IPS-18a (cell line): ENCODE measurements around the gene RAB33A.
"Not testable (repeated sequence)": the region's sequence is repeated elsewhere in the genome, so short reads cannot be mapped to it uniquely, and the experiment has no call there.

Experiments used
- H3K27ac ChIP-seq: one replicate; pipeline ENCODE4 v1.5.1; 2013; ENCODE audit warnings: low read length
- H3K27me3 ChIP-seq: one replicate; pipeline ENCODE4 v1.6.1; 2013; ENCODE audit warnings: mild to moderate bottlenecking, low read length; ENCODE audit not compliant: control insufficient read depth, insufficient read depth
- H3K36me3 ChIP-seq: one replicate; pipeline ENCODE4 v1.6.1; 2013; ENCODE audit warnings: low read depth, low read length; ENCODE audit not compliant: control insufficient read depth
- H3K4me1 ChIP-seq: one replicate; pipeline ENCODE4 v1.6.1; 2013; ENCODE audit warnings: low read depth, low read length; ENCODE audit not compliant: control insufficient read depth
- H3K4me3 ChIP-seq: one replicate; pipeline ENCODE4 v1.5.1; 2013; ENCODE audit warnings: low read length
- H3K9ac ChIP-seq: one replicate; pipeline ENCODE4 v1.6.1; 2013; ENCODE audit warnings: mild to moderate bottlenecking, low read length, moderate library complexity
- H3K9me3 ChIP-seq: one replicate; pipeline ENCODE4 v1.6.1; 2013; ENCODE audit warnings: low read depth, low read length; ENCODE audit not compliant: control insufficient read depth

Gene RAB33A

GRCh38 chrX:130196466-130196865 is 24.7 kb downstream of the RAB33A start:
- no peaks in the 10 kb centered on the region for H3K36me3 ChIP-seq
- H3K4me1 ChIP-seq, result no peaks in the 10 kb centered on the region
- no peak overlapping the region for H3K9ac ChIP-seq
- H3K27ac ChIP-seq, result no peak overlapping the region
- H3K9me3 ChIP-seq, result peaks cover 6% of the 10 kb centered on the region
- no peaks in the 10 kb centered on the region for H3K27me3 ChIP-seq
- no peak overlapping the region for H3K4me3 ChIP-seq

DNA sequence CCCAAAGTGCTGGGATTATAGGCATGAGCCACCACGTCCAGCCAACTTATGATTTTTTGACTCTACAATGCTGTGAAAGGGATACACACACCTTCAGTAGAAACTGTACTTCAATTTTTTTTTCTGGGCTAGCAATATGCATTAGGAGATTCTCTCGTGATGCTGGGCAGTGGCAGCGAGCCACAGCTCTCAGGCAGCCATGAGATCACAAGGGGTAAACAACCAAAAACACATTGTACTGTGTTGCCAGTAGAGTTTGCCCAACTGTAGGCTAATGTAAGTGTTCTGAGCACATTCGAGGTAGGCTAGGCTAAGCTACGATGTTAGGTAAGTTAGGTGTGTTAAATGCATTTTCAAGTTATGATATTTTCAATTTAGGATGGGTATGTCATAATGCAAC is 25.7 kb downstream of the RAB33A start:
- Histone ChIP-seq H3K9me3 (peaks cover 6% of the 10 kb centered on the region), H3K27me3 (no peaks in the 10 kb centered on the region), H3K4me1 (no peaks in the 10 kb centered on the region), H3K36me3 (no peaks in the 10 kb centered on the region), H3K27ac (no peak overlapping the region), H3K9ac (no peak overlapping the region), H3K4me3 (no peak overlapping the region)

- H3K36me3 ChIP-seq, result peaks cover 20% of the 10 kb centered on the region
- H3K9me3 ChIP-seq, result peaks cover 10% of the 10 kb centered on the region
- H3K9ac ChIP-seq, result no peak overlapping the region
- H3K4me3 ChIP-seq, result no peak overlapping the region
- no peak overlapping the region for H3K27ac ChIP-seq
- no peaks in the 10 kb centered on the region for H3K4me1 ChIP-seq
- H3K27me3 ChIP-seq, result no peaks in the 10 kb centered on the region
Observed at GRCh38 chrX:130204647-130205046, 32.9 kb downstream of the RAB33A start.

DNA sequence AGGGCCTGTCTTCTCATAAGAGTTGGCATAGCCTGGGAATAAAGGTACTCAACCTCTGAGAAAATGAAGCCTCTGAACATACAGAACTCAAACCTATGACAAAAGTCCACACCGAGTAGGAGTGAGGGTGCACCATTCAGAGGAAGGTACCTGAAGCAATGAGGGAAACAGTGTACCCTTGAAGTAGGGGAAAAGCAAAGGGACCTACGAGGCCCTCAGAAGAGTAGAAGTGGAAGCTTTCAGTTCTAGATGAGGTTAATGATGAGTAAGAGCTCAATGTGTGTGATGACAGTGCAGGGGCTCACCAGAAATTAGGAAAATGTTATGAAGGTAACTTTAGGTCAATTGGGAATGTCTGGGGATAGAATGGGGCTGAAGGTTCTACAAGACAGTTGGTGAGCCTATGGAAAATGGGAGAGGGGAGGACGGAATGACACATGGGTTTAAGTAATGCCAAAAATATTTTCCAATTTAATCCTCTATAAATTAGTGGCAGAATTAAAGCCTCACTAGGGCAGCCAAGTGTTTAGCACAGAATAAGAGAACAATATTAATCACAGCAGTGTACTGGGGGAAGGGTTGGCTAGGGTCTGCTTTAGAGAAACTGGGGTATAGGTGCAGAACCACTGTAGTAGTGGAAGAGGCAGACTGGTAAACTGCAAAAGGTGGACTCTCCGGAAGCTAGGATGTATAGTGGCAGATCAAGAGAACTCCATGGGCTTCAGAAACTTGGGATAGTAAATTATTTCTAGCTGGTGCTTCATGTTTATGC is 39.8 kb downstream of the RAB33A start:
- H3K27ac ChIP-seq, result no peak overlapping the region
- peaks cover 58% of the 10 kb centered on the region for H3K36me3 ChIP-seq
- peaks cover 16% of the 10 kb centered on the region for H3K9me3 ChIP-seq
- no peak overlapping the region for H3K4me3 ChIP-seq
- no peaks in the 10 kb centered on the region for H3K4me1 ChIP-seq
- H3K27me3 ChIP-seq, result no peaks in the 10 kb centered on the region
- no peak overlapping the region for H3K9ac ChIP-seq

DNA sequence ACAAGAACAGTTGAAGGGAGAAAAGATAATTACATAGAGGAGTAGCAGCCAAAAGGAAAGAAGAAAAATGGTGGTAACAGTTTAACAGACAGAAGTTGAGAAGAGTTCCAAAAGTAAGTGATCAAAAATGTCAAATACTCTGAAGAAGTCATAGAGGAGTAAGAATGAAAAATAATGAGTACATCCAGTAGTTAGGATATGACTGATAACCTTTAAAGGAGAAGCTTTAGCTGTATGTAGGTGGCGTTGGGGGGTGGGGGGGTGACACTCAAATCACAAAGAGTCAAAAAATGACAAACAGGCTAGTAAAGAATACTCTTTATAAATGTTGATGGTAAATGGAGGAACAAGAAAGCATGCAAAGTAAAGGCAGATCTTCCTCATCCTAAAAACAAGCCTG is 40.6 kb downstream of the RAB33A start:
- H3K27me3 ChIP-seq, result no peaks in the 10 kb centered on the region
- H3K4me3 ChIP-seq, result no peak overlapping the region
- H3K9me3 ChIP-seq, result peaks cover 11% of the 10 kb centered on the region
- H3K27ac ChIP-seq, result no peak overlapping the region
- H3K4me1 ChIP-seq, result no peaks in the 10 kb centered on the region
- H3K9ac ChIP-seq, result no peak overlapping the region
- peaks cover 62% of the 10 kb centered on the region for H3K36me3 ChIP-seq

GRCh38 chrX:130213376-130213775 is 41.6 kb downstream of the RAB33A start:
- no peak overlapping the region for H3K4me3 ChIP-seq
- H3K27me3 ChIP-seq, result no peaks in the 10 kb centered on the region
- peaks cover 8% of the 10 kb centered on the region for H3K9me3 ChIP-seq
- no peak overlapping the region for H3K27ac ChIP-seq
- no peak overlapping the region for H3K9ac ChIP-seq
- peaks cover 67% of the 10 kb centered on the region for H3K36me3 ChIP-seq
- no peaks in the 10 kb centered on the region for H3K4me1 ChIP-seq

- Histone ChIP-seq H3K9me3 (peaks cover 3% of the 10 kb centered on the region), H3K27me3 (no peaks in the 10 kb centered on the region), H3K27ac (no peak overlapping the region), H3K9ac (no peak overlapping the region), H3K4me1 (no peaks in the 10 kb centered on the region), H3K4me3 (no peak overlapping the region), H3K36me3 (peaks cover 60% of the 10 kb centered on the region)
Observed at GRCh38 chrX:130216320-130216719, 44.6 kb downstream of the RAB33A start.

- no peak overlapping the region for H3K9ac ChIP-seq
- H3K4me3 ChIP-seq, result no peak overlapping the region
- H3K27me3 ChIP-seq, result no peaks in the 10 kb centered on the region
- H3K4me1 ChIP-seq, result no peaks in the 10 kb centered on the region
- peaks cover 21% of the 10 kb centered on the region for H3K9me3 ChIP-seq
- peaks cover 42% of the 10 kb centered on the region for H3K36me3 ChIP-seq
- no peak overlapping the region for H3K27ac ChIP-seq
Observed at GRCh38 chrX:130224810-130225209, 53.0 kb downstream of the RAB33A start.

- Histone ChIP-seq H3K9ac (no peak overlapping the region), H3K36me3 (peaks cover 55% of the 10 kb centered on the region), H3K27ac (no peak overlapping the region), H3K4me3 (no peak overlapping the region), H3K27me3 (no peaks in the 10 kb centered on the region), H3K9me3 (peaks cover 26% of the 10 kb centered on the region), H3K4me1 (no peaks in the 10 kb centered on the region)
Observed at GRCh38 chrX:130228871-130229270, 57.1 kb downstream of the RAB33A start.

- H3K27me3 ChIP-seq, H3K27ac ChIP-seq, H3K4me3 ChIP-seq, H3K4me1 ChIP-seq, H3K9ac ChIP-seq: not testable (repeated sequence)
- peaks cover 56% of the 10 kb centered on the region for H3K36me3 ChIP-seq
- H3K9me3 ChIP-seq, result peaks cover 19% of the 10 kb centered on the region
Observed at GRCh38 chrX:130231184-130231583, 59.4 kb downstream of the RAB33A start.
